Middle frontal gyrus (tissue), 1 donor: ENCODE results near the gene DEAF1.
"Not testable (repeated sequence)": the region's sequence is repeated elsewhere in the genome, so short reads cannot be mapped to it uniquely, and the experiment has no call there.

ENCODE experiments used
- DNase-seq: peaks from one replicate; pipeline ENCODE4 v3.0.0-alpha.2; 2015; ENCODE audit warnings: low spot score; ENCODE audit errors: extremely low spot score

The DEAF1 gene

DNA sequence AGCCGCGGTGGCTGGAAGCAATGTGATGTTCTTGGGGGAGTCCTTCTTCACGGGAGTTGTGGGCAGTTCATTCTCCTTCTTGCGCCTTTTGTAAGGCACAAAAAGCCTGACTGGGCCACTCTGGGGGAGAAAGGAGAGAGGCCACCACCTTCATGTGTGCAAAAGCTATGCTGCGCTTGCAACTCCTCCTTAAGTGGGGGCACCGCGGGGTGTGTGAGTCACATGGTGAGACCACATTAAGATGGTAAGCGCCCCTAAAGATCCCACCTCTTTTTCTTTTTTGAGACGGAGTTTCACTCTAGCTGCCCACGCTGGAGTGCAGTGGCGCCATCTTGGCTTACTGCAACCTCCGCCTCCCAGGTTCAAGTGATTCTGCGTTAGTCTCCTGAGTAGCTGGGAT, 14.1 kb downstream of the DEAF1 start:
- DNase-seq = no peak

DNA sequence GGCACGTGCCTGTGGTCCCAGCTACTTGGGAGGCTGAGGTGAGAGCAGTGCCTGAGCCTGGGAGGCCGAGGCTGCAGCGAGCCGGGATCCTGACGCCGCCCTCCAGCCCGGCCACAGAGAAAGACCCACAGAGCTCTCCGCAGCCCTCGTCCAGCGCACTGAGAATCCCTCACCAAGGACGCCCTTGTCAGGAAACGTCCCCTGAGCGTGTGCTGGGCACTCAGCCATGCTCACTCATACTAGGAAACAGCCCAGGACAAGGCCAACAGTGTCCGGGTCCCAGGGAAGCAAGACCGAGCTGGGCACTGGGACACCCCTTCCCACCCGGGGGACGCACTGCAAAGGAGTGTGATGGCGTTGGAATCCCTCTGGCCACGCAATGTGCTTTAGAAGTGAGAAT, 14.5 kb downstream of the DEAF1 start:
- DNase-seq = no peak

DNA sequence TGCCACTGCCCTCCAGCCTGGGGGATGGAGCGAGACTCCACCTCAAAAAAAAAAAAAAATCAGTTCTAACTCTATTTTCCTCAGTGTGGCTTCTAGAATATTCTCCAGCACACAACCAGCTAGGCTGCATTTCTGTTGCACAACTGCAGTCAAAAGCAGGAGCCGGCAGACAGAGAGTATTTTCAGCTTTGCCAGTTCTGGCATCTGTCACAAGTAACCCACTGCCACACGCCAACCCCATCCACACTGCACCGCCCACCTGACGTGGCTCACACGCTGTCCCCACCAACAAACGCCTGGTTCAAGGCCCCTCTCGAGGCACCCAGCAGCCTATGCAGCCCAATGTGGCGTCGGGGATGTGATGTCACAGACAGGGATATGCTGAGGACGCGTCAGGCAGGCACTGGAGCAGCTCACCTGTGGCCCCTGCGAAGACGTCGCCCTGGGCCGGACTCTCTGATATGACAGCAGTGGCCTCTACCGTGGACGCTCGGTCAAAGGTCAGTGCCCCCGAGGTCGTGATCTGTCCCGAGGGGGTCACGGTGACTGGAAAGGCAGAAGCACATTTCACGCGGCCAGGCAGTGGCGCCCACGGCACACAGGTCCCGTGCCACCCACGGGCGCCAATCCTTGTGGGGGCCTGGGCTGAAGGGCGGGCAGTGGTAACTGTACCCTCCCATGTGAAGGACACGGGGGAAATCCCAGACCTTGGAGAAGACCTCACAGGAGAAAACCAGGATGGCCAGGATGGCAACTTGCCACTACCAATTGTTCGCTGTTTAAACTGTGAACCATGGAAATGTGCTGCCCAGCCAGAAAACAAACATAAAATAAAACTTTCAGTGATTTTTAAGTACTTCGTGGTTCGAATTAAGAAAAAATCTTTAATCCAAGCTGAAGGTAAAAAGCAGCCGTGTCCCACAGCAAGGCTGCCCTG, 15.5 kb downstream of the DEAF1 start:
- no peak for DNase-seq

DNA sequence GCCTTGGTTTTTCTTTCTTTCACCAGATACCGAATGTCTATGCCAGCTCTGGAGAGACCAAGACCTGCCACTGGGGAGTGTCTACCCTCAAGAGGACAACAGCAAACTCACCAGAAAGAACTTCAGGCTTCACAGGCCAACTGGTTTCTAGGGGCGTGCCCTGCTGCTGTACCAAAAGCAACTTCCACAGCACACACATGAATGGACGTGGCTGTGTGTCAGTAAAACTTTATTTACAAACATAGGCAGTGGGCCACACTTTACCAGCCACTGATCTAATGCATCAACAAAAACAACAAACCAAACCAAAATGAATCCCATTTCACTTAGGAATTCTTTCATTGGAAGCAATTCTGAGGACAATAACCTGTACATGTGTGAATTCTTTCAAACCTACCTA, 16.7 kb downstream of the DEAF1 start:
- DNase-seq = no peak

DNA sequence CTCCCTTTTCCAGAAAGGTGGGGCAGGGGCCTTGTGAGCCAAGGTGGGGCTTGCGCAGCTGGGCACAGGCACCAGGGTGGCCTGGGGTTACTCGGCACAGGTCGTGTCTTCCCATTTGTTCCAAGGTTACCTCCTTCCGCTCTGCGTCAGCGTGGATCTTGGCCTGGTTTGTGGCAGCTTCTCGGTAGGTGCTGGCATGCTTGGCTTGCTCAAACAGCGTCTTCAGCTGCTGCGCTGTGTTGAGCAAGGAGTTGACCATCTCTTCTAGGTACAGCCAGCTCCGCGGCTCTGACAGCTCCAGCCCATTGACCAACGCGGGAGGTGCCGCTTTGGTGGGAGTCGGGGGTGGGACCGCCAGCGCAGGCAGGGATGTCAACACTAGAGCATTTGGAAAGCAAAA, 20.6 kb downstream of the DEAF1 start:
- no peak for DNase-seq

DNA sequence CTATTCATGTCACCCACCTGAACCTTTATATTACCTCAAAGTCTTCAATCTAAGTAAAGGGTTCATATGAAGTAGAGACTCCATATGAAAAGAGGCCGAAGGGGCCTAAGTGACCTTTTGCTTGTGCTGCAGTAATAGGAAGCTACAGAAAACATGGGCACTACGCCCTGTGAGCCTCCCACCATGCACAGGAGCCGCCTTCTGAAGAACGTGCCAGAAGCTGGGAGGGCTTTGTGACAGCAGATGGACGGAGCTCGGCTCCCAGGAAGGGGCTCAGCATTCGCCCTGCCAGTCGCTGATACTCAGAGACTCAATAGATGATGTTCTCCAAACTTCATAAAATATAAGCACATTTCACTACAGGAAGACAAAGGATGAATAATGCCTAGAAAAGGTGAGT, 21.2 kb downstream of the DEAF1 start:
- DNase-seq = no peak

DNA sequence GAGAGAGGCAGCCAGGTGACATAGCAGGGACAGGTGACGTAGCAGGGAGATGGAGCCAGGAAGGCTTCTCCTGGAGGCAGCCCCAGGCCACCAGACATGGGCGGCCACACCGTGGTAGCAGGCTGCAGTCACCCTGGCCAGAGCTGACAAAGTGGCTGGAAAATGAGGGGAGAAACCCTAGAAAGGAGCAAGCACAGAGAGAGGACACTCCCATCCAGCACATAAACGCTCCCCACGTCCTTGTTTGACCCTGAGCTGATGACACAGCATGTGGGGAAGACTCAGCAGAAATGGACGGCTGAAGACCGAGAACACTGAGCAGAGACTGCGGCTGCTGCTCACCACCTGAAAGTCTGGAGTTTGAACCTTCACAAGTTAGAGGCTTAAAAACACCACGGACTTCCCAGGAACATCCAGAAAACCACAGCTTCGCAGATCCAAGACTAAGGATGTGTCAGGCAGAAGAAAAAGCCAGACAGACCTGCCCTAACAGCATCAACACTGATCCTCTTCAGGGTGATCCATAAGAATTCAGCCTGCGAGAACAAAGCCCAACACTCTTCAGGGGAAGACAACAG, 29.2 kb downstream of the DEAF1 start:
- no peak for DNase-seq

DNA sequence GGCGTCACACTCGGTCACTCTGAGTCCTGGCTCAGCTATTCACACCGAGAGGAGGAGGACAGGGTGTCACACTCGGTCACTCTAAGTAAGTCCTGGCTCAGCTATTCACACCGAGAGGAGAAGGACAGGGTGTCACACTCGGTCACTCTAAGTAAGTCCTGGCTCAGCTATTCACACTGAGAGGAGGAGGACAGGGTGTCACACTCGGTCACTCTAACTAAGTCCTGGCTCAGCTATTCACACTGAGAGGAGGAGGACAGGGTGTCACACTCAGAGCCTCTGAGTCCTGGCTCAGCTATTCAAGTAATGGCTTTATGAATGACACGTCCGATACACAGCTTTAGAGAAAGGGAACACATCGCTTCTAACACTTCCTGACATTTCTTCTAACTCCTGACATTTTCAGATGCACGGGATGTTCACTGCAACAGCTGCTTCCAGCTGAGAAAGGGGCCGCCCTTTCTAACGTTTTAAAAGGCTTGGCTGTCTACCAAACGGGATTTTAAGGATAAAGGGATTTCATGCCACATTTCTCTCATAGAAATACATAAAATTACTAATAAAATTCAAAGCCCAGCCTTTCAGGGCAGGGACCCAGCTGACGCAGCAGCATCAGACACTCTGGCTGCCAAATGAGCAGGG, 29.8 kb downstream of the DEAF1 start:
- no peak for DNase-seq

DNA sequence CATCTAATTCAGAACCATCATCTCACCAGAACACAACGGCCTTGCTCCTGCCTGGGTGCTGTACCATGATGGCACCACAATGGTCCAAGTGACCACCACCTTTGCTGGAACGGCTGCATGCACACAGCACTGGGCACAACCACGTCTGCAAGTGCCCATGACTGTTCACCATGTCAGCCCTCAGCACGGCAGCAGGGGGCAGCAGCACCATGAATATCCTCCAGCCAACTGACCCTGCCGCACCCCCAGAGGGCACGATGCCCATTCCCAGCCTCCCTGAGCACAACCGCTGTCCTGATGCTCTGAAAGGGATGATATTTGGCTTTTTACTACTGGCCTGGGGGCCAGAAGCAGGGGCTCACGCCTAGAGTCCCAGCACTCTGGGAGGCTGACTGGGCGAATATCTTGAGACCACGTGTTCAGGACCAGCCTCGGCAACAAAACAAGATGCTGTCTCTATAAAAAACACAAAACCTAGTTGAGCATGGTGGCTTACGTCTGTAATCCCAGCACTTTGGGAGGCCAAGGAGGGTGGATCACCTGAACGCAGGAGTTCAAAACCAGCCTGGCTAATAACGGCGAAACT, 32.2 kb downstream of the DEAF1 start:
- DNase-seq = no peak

DNA sequence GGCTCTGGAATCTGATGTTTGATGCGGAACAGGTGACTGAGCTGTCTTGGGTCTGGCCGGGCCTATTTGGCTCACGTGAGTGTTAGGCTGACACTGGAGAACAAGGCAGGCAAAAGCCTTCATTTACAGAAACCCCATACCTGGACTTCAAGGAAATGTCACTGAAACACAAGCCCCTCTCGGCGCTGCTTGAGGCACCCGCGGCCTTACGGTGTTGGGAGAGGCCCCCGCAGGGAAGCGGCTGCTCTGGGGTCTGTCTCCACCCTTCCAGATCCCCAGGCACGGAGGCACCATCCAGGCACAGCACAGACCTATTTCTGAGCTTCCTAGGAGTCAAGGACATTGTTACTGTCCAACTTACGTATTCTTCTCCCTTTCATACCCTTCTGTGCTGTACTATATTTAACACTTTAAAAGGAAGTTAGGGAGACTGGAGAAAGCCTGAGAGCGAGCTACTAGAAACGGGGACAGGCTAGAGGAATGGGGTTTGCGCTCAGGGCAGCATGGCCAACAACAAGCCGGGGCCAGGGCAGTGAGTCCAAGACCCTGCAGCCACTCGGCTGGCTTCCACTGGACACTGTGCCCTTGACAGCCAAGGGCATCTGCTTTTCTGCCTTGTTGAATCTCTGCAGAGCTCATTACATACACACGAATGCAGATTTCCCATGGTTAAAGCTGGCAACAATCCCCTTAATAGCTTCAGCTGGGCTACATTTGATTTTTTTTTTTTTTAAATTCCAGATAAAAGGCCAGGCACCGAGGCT, 34.2 kb downstream of the DEAF1 start:
- no peak for DNase-seq

DNA sequence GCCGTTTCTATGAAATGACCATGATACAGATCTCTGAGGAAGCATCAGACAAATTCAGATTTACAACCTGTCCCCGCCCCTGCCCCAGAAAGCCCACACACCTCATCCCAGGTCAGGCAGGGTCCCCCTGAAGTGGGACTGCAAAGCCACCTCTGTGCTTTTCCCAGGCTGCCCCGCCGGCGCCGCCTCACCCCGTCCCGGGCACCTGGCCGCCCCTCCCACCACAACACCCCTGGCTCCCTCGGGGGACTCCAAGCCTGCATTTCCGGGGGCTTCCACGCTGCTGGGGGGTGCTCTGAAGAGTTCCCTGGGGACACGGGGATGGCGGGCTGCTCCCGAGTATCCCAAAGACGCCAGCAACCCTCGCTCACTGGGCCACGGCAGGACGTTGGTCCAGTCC, 34.7 kb downstream of the DEAF1 start:
- no peak for DNase-seq

DNA sequence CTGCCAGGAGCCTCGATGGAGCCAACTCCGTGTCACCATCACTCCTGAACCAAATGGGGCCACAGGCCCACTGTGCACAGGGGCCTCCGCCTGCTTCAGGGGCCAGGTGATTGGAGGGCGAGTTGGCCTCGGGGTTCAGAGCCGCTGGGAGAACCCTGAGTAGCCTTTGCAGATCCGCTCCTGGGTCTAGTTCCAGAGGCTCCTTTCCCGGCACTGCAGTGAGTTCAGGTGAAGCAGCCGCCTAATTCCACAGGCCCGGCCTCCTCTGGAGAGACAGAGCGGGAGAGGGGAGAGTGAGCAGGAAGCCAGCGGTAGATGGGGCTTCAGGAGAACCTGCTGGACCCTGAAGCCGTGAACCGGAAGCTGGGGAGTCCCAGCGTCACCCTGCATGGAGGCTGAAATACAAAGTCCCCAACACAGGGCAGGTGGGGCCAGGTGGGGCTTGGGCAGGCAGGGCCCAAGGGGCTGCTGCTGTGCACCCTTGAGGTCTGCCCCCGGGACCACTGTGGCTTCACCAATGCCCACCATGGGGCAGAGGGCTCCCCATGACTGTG, 35.4 kb downstream of the DEAF1 start:
- DNase-seq = no peak

DNA sequence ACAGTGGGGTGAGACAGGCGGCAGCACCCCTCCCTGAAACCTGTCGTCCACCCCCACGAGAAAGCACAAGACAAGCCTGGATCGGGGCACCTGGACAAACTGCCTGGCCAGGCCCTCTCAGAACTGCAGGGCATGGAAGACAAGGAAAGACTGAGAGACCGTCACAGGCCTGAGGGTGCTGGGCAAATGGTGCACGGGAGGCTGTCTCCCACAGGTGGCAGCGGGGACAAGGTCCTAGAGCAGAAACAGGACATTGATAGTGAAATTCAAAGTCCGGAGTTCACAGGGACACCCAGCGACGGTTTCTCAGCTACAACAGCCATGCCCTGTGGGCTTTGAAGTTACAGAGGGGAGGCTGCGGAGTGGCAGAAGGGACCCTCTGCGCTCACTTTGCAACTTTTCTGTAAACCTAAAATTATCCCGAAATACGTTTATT, 37.3 kb downstream of the DEAF1 start:
- DNase-seq = no peak

DNA sequence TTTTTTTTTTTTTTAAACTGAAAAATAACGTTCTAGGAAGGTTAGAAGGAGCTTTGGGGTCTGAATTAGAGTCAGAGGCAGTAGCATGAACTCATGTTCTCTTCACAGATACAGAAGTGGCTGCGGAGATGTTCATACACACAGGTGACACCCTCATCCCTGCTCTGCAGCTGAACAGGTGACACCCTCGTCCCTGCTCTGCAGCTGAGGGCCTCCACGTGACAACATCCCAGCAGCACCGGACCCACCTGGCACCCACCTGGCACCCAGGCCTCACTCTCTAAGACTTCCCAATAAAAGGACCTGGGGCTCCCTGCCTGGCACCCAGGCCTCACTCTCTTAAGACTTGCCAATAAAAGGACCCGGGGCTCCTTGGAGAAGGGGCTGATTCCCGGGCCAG, 38.2 kb downstream of the DEAF1 start:
- DNase-seq = no peak

DNA sequence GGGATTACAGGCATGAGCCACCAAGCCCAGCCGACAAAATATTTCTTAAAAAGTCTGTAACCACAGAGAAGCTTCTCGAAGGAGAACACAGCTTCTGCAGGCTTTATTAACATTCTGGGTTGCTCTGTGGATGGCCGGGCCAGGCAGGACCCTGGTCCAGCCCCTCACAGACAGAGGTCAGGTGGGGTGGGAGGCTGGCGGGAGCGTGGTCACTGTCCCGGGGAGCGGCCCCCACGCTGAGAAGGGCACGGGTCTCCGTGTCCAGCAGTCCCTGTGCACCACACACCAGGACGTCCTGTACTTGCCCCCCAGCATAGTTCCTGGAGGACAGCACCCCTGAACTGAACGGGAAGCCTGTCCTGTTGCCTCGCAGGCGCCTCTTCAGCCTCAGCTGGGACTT, 38.6 kb downstream of the DEAF1 start:
- DNase-seq = no peak

DNA sequence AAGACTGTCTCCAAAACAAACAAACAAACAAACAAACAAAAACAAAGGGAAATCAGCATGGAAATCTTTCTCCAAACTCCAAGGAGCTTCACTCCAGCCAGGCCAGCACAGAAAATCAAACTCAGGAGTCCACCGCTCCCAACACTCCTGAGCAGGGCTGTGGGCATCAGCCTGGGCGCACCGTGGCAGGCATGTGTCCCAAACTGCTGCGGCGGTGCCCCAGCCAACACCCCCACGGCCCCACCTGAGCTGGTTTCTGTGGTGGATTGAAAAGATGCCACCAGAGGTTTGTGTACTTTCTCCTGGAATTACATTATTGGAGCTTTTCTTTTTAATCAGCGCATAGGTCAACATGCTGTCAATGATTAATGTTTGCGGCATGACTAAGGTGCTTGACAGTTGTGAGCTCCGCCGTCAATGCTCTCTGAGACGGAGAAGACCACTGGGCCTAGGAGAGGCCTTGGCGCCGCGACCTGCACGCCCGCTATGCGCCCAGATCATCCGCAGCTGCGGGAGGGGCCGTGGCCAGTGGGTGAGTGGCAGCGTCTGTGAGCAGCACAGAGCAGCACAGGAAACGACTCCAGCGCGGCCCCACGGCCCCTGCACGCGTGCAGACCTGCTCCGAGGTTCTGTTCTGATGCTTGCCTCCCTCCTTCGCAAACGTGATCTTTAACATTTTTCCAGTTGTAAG, 39.8 kb downstream of the DEAF1 start:
- DNase-seq = no peak

DNA sequence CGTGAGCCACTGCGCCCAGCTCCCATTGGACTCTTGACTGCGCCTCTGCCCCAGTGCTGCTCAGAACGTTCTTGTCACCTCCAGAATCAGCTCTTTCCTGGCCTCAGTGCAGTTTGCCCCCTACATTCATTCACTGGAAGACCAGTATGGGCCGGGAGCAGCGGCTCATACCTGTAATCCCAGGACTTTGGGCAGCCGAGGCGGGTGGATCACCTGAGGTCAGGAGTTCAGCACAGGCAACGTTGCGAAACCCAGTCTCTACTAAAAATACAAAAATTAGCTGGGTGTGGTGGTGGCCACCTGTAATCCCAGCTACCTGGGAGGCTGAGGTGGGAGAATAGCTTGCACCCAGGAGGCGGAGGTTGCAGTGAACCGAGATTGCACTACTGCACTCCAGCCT, 40.6 kb downstream of the DEAF1 start:
- not testable (repeated sequence) for DNase-seq

DNA sequence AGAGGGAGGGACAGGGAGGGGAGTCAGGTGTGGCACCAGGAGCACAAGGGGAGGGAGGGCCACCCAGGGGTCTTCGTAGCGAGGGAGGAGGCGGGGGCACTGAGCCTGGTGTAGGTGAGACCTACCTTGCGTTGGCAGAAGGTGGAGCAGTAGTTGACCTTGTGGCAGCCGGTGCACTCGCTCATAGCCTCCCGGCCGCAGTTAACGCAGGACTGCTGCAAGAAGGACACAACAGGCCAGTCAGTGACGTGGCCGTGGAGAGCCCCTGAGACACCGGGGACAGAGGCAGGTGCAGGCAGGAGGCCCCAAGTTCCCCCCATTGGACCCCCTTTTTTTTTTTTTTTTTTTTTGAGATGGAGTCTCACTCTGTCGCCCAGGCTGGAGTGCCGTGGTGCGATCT, 41.2 kb downstream of the DEAF1 start:
- DNase-seq = no peak

DNA sequence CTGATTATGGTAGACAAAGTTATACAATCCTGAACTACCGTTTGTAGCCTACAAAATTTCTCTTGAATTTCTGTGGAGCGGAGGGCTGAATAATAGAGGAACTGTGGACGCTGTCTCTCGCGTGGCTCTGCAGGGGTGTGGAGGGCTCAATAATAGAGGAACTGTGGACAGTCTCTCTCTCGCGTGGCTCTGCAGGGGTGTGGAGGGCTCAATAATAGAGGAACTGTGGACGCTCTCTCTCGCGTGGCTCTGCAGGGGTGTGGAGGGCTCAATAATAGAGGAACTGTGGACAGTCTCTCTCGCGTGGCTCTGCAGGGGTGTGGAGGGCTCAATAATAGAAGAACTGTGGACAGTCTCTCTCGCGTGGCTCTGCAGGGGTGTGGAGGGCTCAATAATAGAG, 41.9 kb downstream of the DEAF1 start:
- not testable (repeated sequence) for DNase-seq

DNA sequence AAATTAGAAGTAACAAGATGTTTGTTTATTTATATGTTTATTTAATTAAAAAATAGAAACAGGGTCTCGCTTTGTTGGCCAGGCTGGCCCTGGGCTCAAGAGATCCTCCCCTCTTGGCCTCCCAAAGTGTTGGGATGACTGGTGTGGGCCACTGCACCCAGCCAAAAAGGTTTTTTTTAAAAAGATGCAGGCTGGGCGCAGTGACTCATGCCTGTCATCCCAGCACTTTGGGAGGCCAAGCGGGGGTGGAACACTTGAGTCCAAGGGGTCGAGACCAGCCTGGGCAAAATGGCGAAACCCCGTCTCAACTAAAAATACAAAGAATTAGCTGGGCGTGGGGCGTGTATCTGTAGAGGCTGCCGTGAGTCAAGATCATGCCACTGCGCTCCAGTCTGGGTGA, 44.5 kb downstream of the DEAF1 start:
- DNase-seq = no peak
